22Rv1 (cell line): ENCODE data around the gene SLC39A7.

ENCODE experiments used
- CTCF ChIP-seq: fragments of 450-650 bp; IDR thresholded peaks from 2 replicates; pipeline ENCODE4 v1.5.1; 2017; ENCODE audit warnings: mild to moderate bottlenecking
- ZFX ChIP-seq: fragments of 450-650 bp; IDR thresholded peaks from 2 replicates; pipeline ENCODE4 v1.6.1; 2017; ENCODE audit warnings: antibody characterized with exemption, borderline replicate concordance

- TF ChIP-seq CTCF (no peak), ZFX (no peak)
These were observed 14.8 kb downstream of the SLC39A7 start for GRCh38 chr6:33215271-33216116.
